IMR-90 (cell line): ENCODE results near the gene SSTR1. TPM values are rescaled to one million over a fixed set of nuclear protein-coding genes. Genes with fewer than 3 reads are reported as not detected.

ENCODE experiments used
- ATAC-seq: fragments of 200-7000 bp; cut with Tn5 transposase; 2 replicates; pipeline ENCODE4 v1.9.1; 2020; ENCODE audit warnings: low read depth, mild to moderate bottlenecking, moderate library complexity
- BruUV-seq: library from RNA; stranded (reverse); fragments of 400-500 nt; replicated peaks from 2 replicates; lab custom pipeline; 2021; lab: Mats Ljungman, UMichigan
- CTCF ChIA-PET: fragments of 300-600 bp; formaldehyde crosslinking; extraction: SDS; loops from one replicate; lab custom pipeline; 2021; ENCODE audit warnings: antibody characterized with exemption; lab: Yijun Ruan, JAX
- POLR2A ChIA-PET: fragments of 300-600 bp; sonication (Branson Sonifier 250); formaldehyde crosslinking; loops from one replicate; lab custom pipeline; 2022; ENCODE audit warnings: antibody characterized with exemption; ENCODE audit not compliant: unreplicated experiment; lab: Charles Lee
- DNase-seq: peaks from one replicate; pipeline ENCODE4 v3.0.0; 2013
- H2AFZ ChIP-seq: replicated peaks from 2 replicates; pipeline ENCODE3; 2013; ENCODE audit warnings: low read length, mild to moderate bottlenecking; ENCODE audit not compliant: poor library complexity
- H2AK5ac ChIP-seq: 2 replicates; pipeline ENCODE4 v1.6.1; 2013; ENCODE audit warnings: low read depth, low read length, inconsistent platforms
- H2AK9ac ChIP-seq: replicated peaks from 2 replicates; pipeline ENCODE3; 2013; ENCODE audit warnings: mild to moderate bottlenecking, low read depth, low read length, moderate library complexity; ENCODE audit not compliant: poor library complexity
- H2BK120ac ChIP-seq: 2 replicates; pipeline ENCODE4 v1.6.1; 2013; ENCODE audit warnings: low read depth, low read length, inconsistent platforms
- H2BK15ac ChIP-seq: 3 replicates; pipeline ENCODE4 v1.6.1; 2013; ENCODE audit warnings: low read depth, low read length, inconsistent platforms
- H2BK20ac ChIP-seq: 2 replicates; pipeline ENCODE4 v1.6.1; 2013; ENCODE audit warnings: low read depth, mild to moderate bottlenecking, inconsistent platforms, low read length, moderate library complexity
- H2BK5ac ChIP-seq: 2 replicates; pipeline ENCODE4 v1.6.1; 2013; ENCODE audit warnings: mild to moderate bottlenecking, low read depth, low read length, inconsistent platforms; ENCODE audit not compliant: poor library complexity, severe bottlenecking
- H3K14ac ChIP-seq: replicated peaks from 2 replicates; pipeline ENCODE4 v1.6.1; 2013; ENCODE audit warnings: low read depth, low read length, inconsistent platforms
- H3K18ac ChIP-seq: 2 replicates; pipeline ENCODE4 v1.6.1; 2013; ENCODE audit warnings: low read depth, low read length, control low read depth
- H3K23ac ChIP-seq: 2 replicates; pipeline ENCODE4 v1.6.1; 2013; ENCODE audit warnings: low read depth, low read length, inconsistent platforms
- H3K27ac ChIP-seq: 2 replicates; pipeline ENCODE4 v1.5.1; 2013; ENCODE audit warnings: mild to moderate bottlenecking, control low read depth, low read length; ENCODE audit not compliant: insufficient read depth
- H3K27me3 ChIP-seq: 2 replicates; pipeline ENCODE4 v1.6.1; 2013; ENCODE audit warnings: low read length; ENCODE audit not compliant: control insufficient read depth, insufficient read depth
- H3K36me3 ChIP-seq: 2 replicates; pipeline ENCODE4 v1.6.1; 2013; ENCODE audit warnings: low read length, mixed read lengths; ENCODE audit not compliant: control insufficient read depth, insufficient read depth
- H3K4ac ChIP-seq: 2 replicates; pipeline ENCODE4 v1.6.1; 2013; ENCODE audit warnings: low read depth, low read length, inconsistent platforms
- H3K4me1 ChIP-seq: 2 replicates; pipeline ENCODE4 v1.6.1; 2013; ENCODE audit warnings: low read length, mixed read lengths; ENCODE audit not compliant: control insufficient read depth, insufficient read depth
- H3K4me2 ChIP-seq: 2 replicates; pipeline ENCODE4 v1.6.1; 2013; ENCODE audit warnings: low read depth, mild to moderate bottlenecking, control low read depth, low read length, moderate library complexity
- H3K4me3 ChIP-seq: 2 replicates; pipeline ENCODE4 v1.5.1; 2013; ENCODE audit warnings: low read depth, mild to moderate bottlenecking, control low read depth, low read length, moderate library complexity; ENCODE audit not compliant: insufficient read depth
- H3K56ac ChIP-seq: 2 replicates; pipeline ENCODE4 v1.6.1; 2013; ENCODE audit warnings: low read length, inconsistent platforms; ENCODE audit not compliant: insufficient read depth; ENCODE audit errors: extremely low read depth
- H3K79me1 ChIP-seq, 2 experiments: 2 replicates each; pipeline ENCODE4 v1.6.1; 2013; ENCODE audit warnings: low read length in 2 of 2, inconsistent platforms in 1 of 2, low read depth in 1 of 2
- H3K9ac ChIP-seq: 2 replicates; pipeline ENCODE4 v1.6.1; 2013; ENCODE audit warnings: low read depth, low read length, control low read depth
- H3K9me1 ChIP-seq: 2 replicates; pipeline ENCODE4 v1.6.1; 2013; ENCODE audit warnings: low read length, inconsistent platforms; ENCODE audit not compliant: insufficient read depth
- H3K9me3 ChIP-seq: 2 replicates; pipeline ENCODE4 v1.6.1; 2013; ENCODE audit warnings: low read length; ENCODE audit not compliant: control insufficient read depth, insufficient read depth
- H4K20me1 ChIP-seq: 2 replicates; pipeline ENCODE4 v1.6.1; 2013; ENCODE audit warnings: low read length, inconsistent platforms; ENCODE audit not compliant: insufficient read depth
- H4K5ac ChIP-seq: 2 replicates; pipeline ENCODE4 v1.6.1; 2013; ENCODE audit warnings: mild to moderate bottlenecking, low read depth, low read length, control low read depth
- H4K8ac ChIP-seq, 2 experiments: 2 replicates each; pipeline ENCODE4 v1.6.1; 2013; ENCODE audit warnings: low read depth in 2 of 2, low read length in 2 of 2, control low read depth in 1 of 2, inconsistent platforms in 1 of 2
- H4K91ac ChIP-seq: 2 replicates; pipeline ENCODE4 v1.6.1; 2013; ENCODE audit warnings: low read depth, low read length, inconsistent platforms; ENCODE audit not compliant: insufficient read depth
- BHLHE40 ChIP-seq: fragments of 150-350 bp; IDR thresholded peaks from 2 replicates; pipeline ENCODE4 v1.6.1; 2016; ENCODE audit warnings: mild to moderate bottlenecking, low read depth, low read length
- CEBPB ChIP-seq: IDR thresholded peaks from 2 replicates; pipeline ENCODE4 v1.6.1; 2012; ENCODE audit warnings: low read depth, low read length, improper control_type of control experiment
- FOS ChIP-seq: fragments of 150-350 bp; IDR thresholded peaks from 2 replicates; pipeline ENCODE4 v1.6.1; 2016; ENCODE audit warnings: low read depth, low read length
- MAFK ChIP-seq: IDR thresholded peaks from 2 replicates; pipeline ENCODE4 v1.6.1; 2012; ENCODE audit warnings: low read depth, low read length, improper control_type of control experiment
- NFE2L2 ChIP-seq: fragments of 150-350 bp; IDR thresholded peaks from 2 replicates; pipeline ENCODE4 v1.6.1; 2016; ENCODE audit warnings: low read depth, mild to moderate bottlenecking, low read length
- WGBS, 2 experiments: methylation state at CpG; one replicate each; pipeline versions ENCODE4 v1.1.5 to v1.1.7; 2013; ENCODE audit warnings: missing lambda C conversion rate in 2 of 2; ENCODE audit not compliant: insufficient read length in 1 of 2; ENCODE audit errors: extremely low coverage in 2 of 2; 5-methylcytosine and 5-hydroxymethylcytosine counted together
- dilution Hi-C: fragments of 300-500 bp; cut with HindIII; formaldehyde crosslinking; loops from one replicate; pipeline ENCODE4 v1.14.3; 2018; ENCODE audit warnings: low sequenced_read_pairs; ENCODE audit not compliant: unreplicated experiment
- in situ Hi-C: fragments of 300-500 bp; cut with MboI; formaldehyde crosslinking; loops from 3 replicates; pipeline ENCODE4 v1.14.3; 2019; ENCODE audit warnings: low sequenced_read_pairs, inconsistent platforms, mixed read lengths
- intact Hi-C: fragments of 100-400 bp; cut with micrococcal nuclease; formaldehyde crosslinking; loops from 2 replicates; pipeline ENCODE4 v1.10.0; 2022
- polyA plus RNA-seq, 3 experiments: library from polyadenylated mRNA; depleted of rRNA; stranded (reverse); fragments of >200 nt; gene quantifications; 2 replicates each; pipeline ENCODE4 v1.2.3, GENCODE V29; 2012; ENCODE audit warnings: low replicate concordance in 1 of 3
- total RNA-seq: library from RNA; depleted of rRNA; stranded (reverse); fragments of >200 nt; gene quantifications from 2 replicates; pipeline ENCODE4 v1.2.3, GENCODE V29; 2012

Gene SSTR1
- total and polyA plus RNA-seq, 2 of the 4 experiments (the other 2 are of a cell fraction) = 1.1 to 5.5 TPM

GRCh38 chr14:38206689-38207376, 871 bp upstream of the SSTR1 start (continued):
- no peak for TF ChIP-seq FOS

- H4K5ac ChIP-seq = peak overlapping the region; percentile 6; the same call in 1 of the 2 replicates
- no peaks in the 10 kb centered on the region for H3K27me3 ChIP-seq
- 64% methylated on average over 2 of the region's 5 CpGs; no CpG with 5 or more reads in 1 of the 2 experiments for WGBS, 2 experiments
- CTCF ChIA-PET = interaction anchor here (0.8 to 1.5 kb wide), 3 partner anchors 10 to 393 kb away, joined by 3 to 6 read pairs (median 4); no protein-coding TSS in a partner anchor
- ATAC-seq (no peak), DNase-seq (no peak)
- no peak overlapping the region for H3K56ac ChIP-seq
- peak overlapping the region; percentile 78 for H2AFZ ChIP-seq
- H4K8ac ChIP-seq = peak overlapping the region in 1 of 2 experiments; percentile 44; a peak in 1 of 4 replicates
- H2AK5ac ChIP-seq = no peak overlapping the region
- peak overlapping the region; percentile 70; the same call in 1 of the 2 replicates for H2BK120ac ChIP-seq
- no peaks in the 10 kb centered on the region for H4K20me1 ChIP-seq
- dilution Hi-C loops = no loop called here
- H3K4me3 ChIP-seq = peak overlapping the region; percentile 61; the same call in 1 of the 2 replicates
- no peak overlapping the region for H4K91ac ChIP-seq
- peak overlapping the region; percentile 76 for H3K23ac ChIP-seq
- intact Hi-C loops = no loop called here
- H3K36me3 ChIP-seq = no peaks in the 10 kb centered on the region
- H3K9me3 ChIP-seq = peaks cover 2% of the 10 kb centered on the region; the same call in 1 of the 2 replicates
- no peak overlapping the region for H3K27ac ChIP-seq
- H3K4me2 ChIP-seq = peak overlapping the region; percentile 58; the same call in 1 of the 2 replicates
- H3K79me1 ChIP-seq = peaks cover 0 to 20% of the 10 kb centered on the region in 2 experiments; a peak in 2 of 4 replicates
- peak overlapping the region; percentile 15; the same call in 1 of the 2 replicates for H3K4ac ChIP-seq
- TF ChIP-seq BHLHE40 = no peak
- no peak for TF ChIP-seq MAFK
- no peak for TF ChIP-seq CEBPB
- no peak for TF ChIP-seq NFE2L2
- BruUV-seq = no TSS peak
- H3K9ac ChIP-seq = no peak overlapping the region
- H2AK9ac ChIP-seq = no peak overlapping the region
- peak overlapping the region; percentile 80 for H2BK20ac ChIP-seq
- no peak overlapping the region for H3K18ac ChIP-seq
- peak overlapping the region; percentile 45; the same call in 1 of the 3 replicates for H2BK15ac ChIP-seq
- in situ Hi-C loops = loop anchor here (10.0 kb wide), 2 partner anchors 303 to 657 kb away; no protein-coding TSS in a partner anchor
- no peak overlapping the region for H2BK5ac ChIP-seq
- 0 out of 2 replicates have a peak overlapping the region, but pooled peaks have one; percentile 22 for H3K14ac ChIP-seq
- peaks cover 9% of the 10 kb centered on the region; the same call in 1 of the 2 replicates for H3K9me1 ChIP-seq
- POLR2A ChIA-PET = no interaction called here
- H3K4me1 ChIP-seq = peaks cover 11% of the 10 kb centered on the region; the same call in 1 of the 2 replicates
Measured at GRCh38 chr14:38207377-38207735, 348 bp upstream of the SSTR1 start.
